Smooth muscle cell (in vitro differentiated cells): Measurements from ENCODE around the gene TM2D3. TPM values are rescaled to one million over a fixed set of nuclear protein-coding genes. Genes with fewer than 3 reads are reported as not detected.

Experiments
- DNase-seq: peaks from one replicate; lab custom pipeline; 2025; ENCODE audit not compliant: unreplicated experiment; lab: John Stamatoyannopoulos, UW
- H2AFZ ChIP-seq: fragments of 200-600 bp; sonication (generic); 2 replicates; pipeline ENCODE4 v1.6.0; 2016; ENCODE audit warnings: antibody characterized with exemption, low read depth, mild to moderate bottlenecking
- H3F3A ChIP-seq: fragments of 200-600 bp; sonication (generic); 2 replicates; pipeline ENCODE4 v1.6.0; 2017; ENCODE audit warnings: antibody characterized with exemption, low read depth
- H3K27ac ChIP-seq: fragments of 200-600 bp; sonication (generic); 2 replicates; pipeline ENCODE4 v1.5.1; 2016; ENCODE audit warnings: low read depth, mild to moderate bottlenecking
- H3K27me3 ChIP-seq: fragments of 200-600 bp; sonication (generic); 2 replicates; pipeline ENCODE4 v1.6.1; 2016; ENCODE audit warnings: low read depth, mild to moderate bottlenecking
- H3K36me3 ChIP-seq: fragments of 200-600 bp; sonication (generic); 2 replicates; pipeline ENCODE4 v1.5.1; 2016; ENCODE audit warnings: low read depth
- H3K4me1 ChIP-seq: fragments of 200-600 bp; sonication (generic); 2 replicates; pipeline ENCODE4 v1.5.1; 2016; ENCODE audit warnings: low read depth
- H3K4me2 ChIP-seq: fragments of 200-600 bp; sonication (generic); 2 replicates; pipeline ENCODE4 v1.6.0; 2016; ENCODE audit warnings: mild to moderate bottlenecking
- H3K4me3 ChIP-seq: fragments of 200-600 bp; sonication (generic); 2 replicates; pipeline ENCODE4 v1.5.1; 2016; ENCODE audit warnings: mild to moderate bottlenecking
- H3K79me2 ChIP-seq: fragments of 200-600 bp; sonication (generic); 2 replicates; pipeline ENCODE4 v1.6.0; 2016; ENCODE audit warnings: low read depth, mild to moderate bottlenecking
- H3K9ac ChIP-seq: fragments of 200-600 bp; sonication (generic); 2 replicates; pipeline ENCODE4 v1.6.0; 2016; ENCODE audit warnings: low read depth
- H3K9me3 ChIP-seq: fragments of 200-600 bp; sonication (generic); replicated peaks from 2 replicates; pipeline ENCODE4 v1.5.1; 2016; ENCODE audit warnings: low read depth
- H4K20me1 ChIP-seq: fragments of 200-600 bp; sonication (generic); 2 replicates; pipeline ENCODE4 v1.6.0; 2016; ENCODE audit warnings: low read depth
- WGBS: methylation state at CpG from one replicate; pipeline ENCODE4 v1.1.7; 2016; ENCODE audit warnings: low lambda C conversion rate; 5-methylcytosine and 5-hydroxymethylcytosine counted together
- polyA plus RNA-seq: library from polyadenylated mRNA; unstranded; fragments of >200 nt; fragmentation: Nextera tagmentation; extraction: Ambion mirVana; gene quantifications from 2 replicates; pipeline ENCODE4 v1.2.1, GENCODE V29; 2016
- total RNA-seq: library from RNA; depleted of rRNA; stranded (reverse); fragments of >200 nt; gene quantifications from 2 replicates; pipeline ENCODE4 v1.2.3, GENCODE V29; 2014
- TF ChIP-seq, protein P1 (sequence below): fragments of 200-600 bp; sonication (generic); IDR thresholded peaks from 2 replicates; pipeline ENCODE4 v1.5.1; 2017; ENCODE audit warnings: borderline replicate concordance, mild to moderate bottlenecking, antibody characterized with exemption; ENCODE audit not compliant: insufficient read depth, poor library complexity, severe bottlenecking

The TM2D3 gene, protein sequence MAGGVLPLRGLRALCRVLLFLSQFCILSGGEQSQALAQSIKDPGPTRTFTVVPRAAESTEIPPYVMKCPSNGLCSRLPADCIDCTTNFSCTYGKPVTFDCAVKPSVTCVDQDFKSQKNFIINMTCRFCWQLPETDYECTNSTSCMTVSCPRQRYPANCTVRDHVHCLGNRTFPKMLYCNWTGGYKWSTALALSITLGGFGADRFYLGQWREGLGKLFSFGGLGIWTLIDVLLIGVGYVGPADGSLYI
- 56.9 and 60.3 TPM in 2 replicates for total RNA-seq
- 43.6 and 47.2 TPM in 2 replicates for polyA plus RNA-seq

DNA sequence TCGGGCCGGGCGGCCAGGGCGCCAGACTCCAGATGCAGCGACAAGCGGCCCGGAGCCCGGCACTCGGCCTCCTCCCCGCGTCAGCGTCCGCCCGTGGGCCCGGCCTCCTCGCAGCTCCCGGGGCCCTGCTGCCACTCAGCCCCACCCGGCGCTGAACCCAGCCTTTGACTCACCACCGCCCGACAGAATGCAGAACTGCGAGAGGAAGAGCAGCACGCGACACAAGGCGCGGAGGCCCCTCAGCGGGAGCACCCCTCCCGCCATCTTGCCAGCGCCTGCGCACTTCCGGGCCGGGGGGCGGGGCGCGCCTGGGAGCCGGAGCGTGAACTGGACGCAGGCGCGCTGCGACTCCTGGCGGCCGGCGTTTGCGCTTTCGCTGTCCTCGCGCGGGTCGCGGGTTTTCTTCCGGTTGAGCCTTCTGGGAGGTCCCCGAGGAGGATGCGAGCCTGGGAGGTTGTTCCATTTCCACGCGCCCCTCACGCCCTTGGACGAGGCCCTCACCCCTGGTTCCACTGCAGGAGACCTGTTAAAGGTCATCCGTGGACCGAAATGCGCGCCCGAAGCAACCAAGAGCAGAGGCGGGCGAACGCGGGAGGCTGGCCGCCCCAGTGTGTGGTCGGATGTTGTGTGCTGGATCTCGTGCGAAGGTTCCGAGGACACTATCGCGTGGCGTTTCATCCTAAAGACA, at the start of gene TM2D3:
Gene TM2D3, minus strand, starts transcription at position 284 of the 688 bp plus-strand sequence. Its CDS starts 20 bp downstream, at position 264.
- H3K4me1 ChIP-seq, result peaks cover 14% of the 10 kb centered on the region
- H3K79me2 ChIP-seq, result peaks cover 42% of the 10 kb centered on the region
- H3K27me3 ChIP-seq, result no peaks in the 10 kb centered on the region

DNA sequence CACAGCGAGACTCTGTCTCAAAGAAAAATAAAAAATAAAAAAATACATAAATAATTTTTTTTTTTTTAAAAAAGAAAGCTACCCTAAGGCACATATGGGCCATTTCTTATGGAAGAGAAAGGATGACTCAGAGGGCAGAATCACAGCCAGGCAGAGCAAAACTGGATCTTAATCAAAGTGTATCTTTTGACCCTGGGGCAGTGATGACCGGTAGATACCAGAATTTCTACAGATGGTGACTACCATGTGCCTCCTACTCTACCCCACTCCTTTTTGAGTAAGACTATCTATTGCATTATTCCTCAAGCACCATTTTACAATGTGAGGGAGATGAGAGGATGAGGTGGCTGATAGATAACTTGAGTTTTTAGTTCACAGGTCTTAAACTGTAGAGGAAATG, 46.1 kb upstream of the TM2D3 start:
- Histone ChIP-seq H3K27ac (no peak overlapping the region), H4K20me1 (no peaks in the 10 kb centered on the region), H3K9me3 (no peaks in the 10 kb centered on the region), H3K4me1 (no peaks in the 10 kb centered on the region), H3K36me3 (peaks cover 36% of the 10 kb centered on the region), H3K4me3 (no peak overlapping the region), H3K9ac (no peak overlapping the region), H3K27me3 (no peaks in the 10 kb centered on the region), H3F3A (no peaks in the 10 kb centered on the region), H2AFZ (no peak overlapping the region), H3K4me2 (no peak overlapping the region), H3K79me2 (no peaks in the 10 kb centered on the region)
- no peak for DNase-seq
- TF ChIP-seq, protein P1, sequence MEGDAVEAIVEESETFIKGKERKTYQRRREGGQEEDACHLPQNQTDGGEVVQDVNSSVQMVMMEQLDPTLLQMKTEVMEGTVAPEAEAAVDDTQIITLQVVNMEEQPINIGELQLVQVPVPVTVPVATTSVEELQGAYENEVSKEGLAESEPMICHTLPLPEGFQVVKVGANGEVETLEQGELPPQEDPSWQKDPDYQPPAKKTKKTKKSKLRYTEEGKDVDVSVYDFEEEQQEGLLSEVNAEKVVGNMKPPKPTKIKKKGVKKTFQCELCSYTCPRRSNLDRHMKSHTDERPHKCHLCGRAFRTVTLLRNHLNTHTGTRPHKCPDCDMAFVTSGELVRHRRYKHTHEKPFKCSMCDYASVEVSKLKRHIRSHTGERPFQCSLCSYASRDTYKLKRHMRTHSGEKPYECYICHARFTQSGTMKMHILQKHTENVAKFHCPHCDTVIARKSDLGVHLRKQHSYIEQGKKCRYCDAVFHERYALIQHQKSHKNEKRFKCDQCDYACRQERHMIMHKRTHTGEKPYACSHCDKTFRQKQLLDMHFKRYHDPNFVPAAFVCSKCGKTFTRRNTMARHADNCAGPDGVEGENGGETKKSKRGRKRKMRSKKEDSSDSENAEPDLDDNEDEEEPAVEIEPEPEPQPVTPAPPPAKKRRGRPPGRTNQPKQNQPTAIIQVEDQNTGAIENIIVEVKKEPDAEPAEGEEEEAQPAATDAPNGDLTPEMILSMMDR, result no peak
- 79% methylated on average over 2 of the region's 2 CpGs for WGBS

More for the DNA sequence above, at the start of gene TM2D3:
- peak within 1 kb of the TSS; percentile 93 for H3K4me2 ChIP-seq
- H3K27ac ChIP-seq, result peak within 1 kb of the TSS; percentile 89
- peak; percentile 84 for DNase-seq
- H4K20me1 ChIP-seq, result peaks cover 29% of the 10 kb centered on the region
- no peaks in the 10 kb centered on the region for H3K9me3 ChIP-seq
- H2AFZ ChIP-seq, result peak within 1 kb of the TSS; percentile 68
- peaks cover 12% of the 10 kb centered on the region for H3F3A ChIP-seq
- WGBS, result under 1% methylated on average over 66 of the region's 75 CpGs
- H3K36me3 ChIP-seq, result peaks cover 2% of the 10 kb centered on the region
- peak within 1 kb of the TSS; percentile 87 for H3K9ac ChIP-seq
- peak within 1 kb of the TSS; percentile 79 for H3K4me3 ChIP-seq
- TF ChIP-seq, protein P1, result peak; percentile 76

DNA sequence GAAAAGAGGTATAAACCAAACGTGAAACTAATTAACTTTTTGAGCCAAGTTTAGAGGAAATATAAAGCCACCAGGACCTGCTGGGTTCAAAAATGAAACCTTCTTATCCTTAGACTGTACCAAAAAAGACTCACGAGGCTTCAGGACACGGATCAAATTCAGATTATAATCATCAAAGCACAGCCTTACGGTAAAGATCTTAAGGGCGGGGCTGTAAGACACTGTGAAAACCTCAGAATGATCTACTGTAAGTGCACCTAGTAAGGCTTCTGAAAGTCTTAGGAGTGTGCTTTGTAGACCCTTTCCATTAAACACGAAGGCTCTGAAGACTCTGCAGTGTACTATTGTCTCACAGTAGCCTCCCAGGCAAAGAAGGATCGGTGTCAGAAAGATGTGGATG, 45.3 kb upstream of the TM2D3 start:
- no peaks in the 10 kb centered on the region for H3K27me3 ChIP-seq
- no peaks in the 10 kb centered on the region for H3K4me1 ChIP-seq
- 93% methylated on average over 7 of the region's 7 CpGs for WGBS
- H3K27ac ChIP-seq, result no peak overlapping the region
- no peaks in the 10 kb centered on the region for H3K79me2 ChIP-seq
- H4K20me1 ChIP-seq, result no peaks in the 10 kb centered on the region
- H3K4me2 ChIP-seq, result no peak overlapping the region
- DNase-seq, result no peak
- no peak overlapping the region for H2AFZ ChIP-seq
- H3K9ac ChIP-seq, result no peak overlapping the region
- H3F3A ChIP-seq, result no peaks in the 10 kb centered on the region
- H3K36me3 ChIP-seq, result peaks cover 36% of the 10 kb centered on the region
- H3K9me3 ChIP-seq, result no peaks in the 10 kb centered on the region
- TF ChIP-seq, protein P1, result no peak
- no peak overlapping the region for H3K4me3 ChIP-seq
